22Rv1 (cell line): ENCODE measurements around the gene IGF1R.

Source experiments
- ZFX ChIP-seq: fragments of 450-650 bp; IDR thresholded peaks from 2 replicates; pipeline ENCODE4 v1.6.1; 2017; ENCODE audit warnings: antibody characterized with exemption, borderline replicate concordance
- TF ChIP-seq, protein P1 (sequence below): fragments of 450-650 bp; IDR thresholded peaks from 2 replicates; pipeline ENCODE4 v1.5.1; 2017; ENCODE audit warnings: mild to moderate bottlenecking

DNA sequence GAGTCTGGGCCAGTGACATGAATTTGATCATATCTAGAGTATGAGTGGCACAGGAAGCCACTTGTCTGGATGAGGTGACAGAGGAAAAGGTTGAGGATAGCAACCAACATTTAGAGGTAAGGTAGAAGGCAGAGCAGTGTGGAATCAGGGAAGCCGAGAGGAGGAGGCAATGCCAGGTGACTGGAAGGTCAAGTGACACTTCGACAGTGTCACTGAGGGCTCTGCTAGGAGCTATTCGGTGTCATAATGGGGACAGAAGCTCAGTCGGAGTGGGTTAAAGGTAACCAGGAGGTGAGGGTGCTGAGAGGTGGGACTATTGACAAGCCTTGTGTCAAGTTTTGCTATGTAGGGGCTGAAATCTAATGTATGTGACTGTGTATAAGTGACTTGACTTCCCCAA is 56.7 kb downstream of the IGF1R start:
- TF ChIP-seq, protein P1, sequence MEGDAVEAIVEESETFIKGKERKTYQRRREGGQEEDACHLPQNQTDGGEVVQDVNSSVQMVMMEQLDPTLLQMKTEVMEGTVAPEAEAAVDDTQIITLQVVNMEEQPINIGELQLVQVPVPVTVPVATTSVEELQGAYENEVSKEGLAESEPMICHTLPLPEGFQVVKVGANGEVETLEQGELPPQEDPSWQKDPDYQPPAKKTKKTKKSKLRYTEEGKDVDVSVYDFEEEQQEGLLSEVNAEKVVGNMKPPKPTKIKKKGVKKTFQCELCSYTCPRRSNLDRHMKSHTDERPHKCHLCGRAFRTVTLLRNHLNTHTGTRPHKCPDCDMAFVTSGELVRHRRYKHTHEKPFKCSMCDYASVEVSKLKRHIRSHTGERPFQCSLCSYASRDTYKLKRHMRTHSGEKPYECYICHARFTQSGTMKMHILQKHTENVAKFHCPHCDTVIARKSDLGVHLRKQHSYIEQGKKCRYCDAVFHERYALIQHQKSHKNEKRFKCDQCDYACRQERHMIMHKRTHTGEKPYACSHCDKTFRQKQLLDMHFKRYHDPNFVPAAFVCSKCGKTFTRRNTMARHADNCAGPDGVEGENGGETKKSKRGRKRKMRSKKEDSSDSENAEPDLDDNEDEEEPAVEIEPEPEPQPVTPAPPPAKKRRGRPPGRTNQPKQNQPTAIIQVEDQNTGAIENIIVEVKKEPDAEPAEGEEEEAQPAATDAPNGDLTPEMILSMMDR, result no peak
- TF ChIP-seq ZFX, result no peak
